Activated CD4-positive, alpha-beta T cell treated with anti-CD3 and anti-CD28 coated beads, Interleukin-2, amount 10 ng/mL, durations not matched to agents 7 days and 5 days (primary cell): ENCODE data around the gene SWSAP1. TPM values are rescaled to one million over a fixed set of nuclear protein-coding genes. Genes with fewer than 3 reads are reported as not detected.

ENCODE experiments used
- CTCF ChIA-PET: fragments of 350-600 bp; sonication (Branson Sonifier 250); formaldehyde crosslinking; loops from one replicate; lab custom pipeline; 2021; ENCODE audit warnings: antibody characterized with exemption; lab: Charles Lee
- POLR2A ChIA-PET: fragments of 350-600 bp; sonication (Branson Sonifier 250); formaldehyde crosslinking; loops from one replicate; lab custom pipeline; 2021; ENCODE audit warnings: antibody characterized with exemption; lab: Charles Lee
- DNase-seq: peaks from one replicate; pipeline ENCODE4 v3.0.0-alpha.2; 2020
- H3K27ac Mint-ChIP-seq: one replicate; pipeline ENCODE4 v1.8.0; 2021; ENCODE audit warnings: mild to moderate bottlenecking, moderate library complexity, mixed read lengths
- H3K27me3 Mint-ChIP-seq: one replicate; pipeline ENCODE4 v1.8.0; 2021; ENCODE audit warnings: mixed read lengths
- H3K36me3 Mint-ChIP-seq: one replicate; pipeline ENCODE4 v1.8.0; 2021; ENCODE audit warnings: low read depth, mixed read lengths
- H3K4me1 Mint-ChIP-seq: one replicate; pipeline ENCODE4 v1.8.0; 2021; ENCODE audit warnings: mixed read lengths
- H3K4me3 Mint-ChIP-seq: one replicate; pipeline ENCODE4 v1.8.0; 2021; ENCODE audit warnings: mild to moderate bottlenecking, moderate library complexity, mixed read lengths
- H3K9me3 Mint-ChIP-seq: one replicate; pipeline ENCODE4 v1.8.0; 2021; ENCODE audit warnings: mixed read lengths
- total RNA-seq, 2 experiments: library from RNA; stranded (reverse); gene quantifications; one replicate each; pipeline ENCODE4 v1.2.3, GENCODE V29; 2021

SWSAP1 gene
- total RNA-seq, 2 experiments from 2014 or later: 2.9 to 3.5 TPM

- POLR2A ChIA-PET: no interaction called here
- peaks cover 2% of the 10 kb centered on the region for H3K9me3 Mint-ChIP-seq
- H3K4me1 Mint-ChIP-seq: peaks cover 34% of the 10 kb centered on the region
- H3K27ac Mint-ChIP-seq: no peak overlapping the region
- H3K27me3 Mint-ChIP-seq: peaks cover 44% of the 10 kb centered on the region
- no peak overlapping the region for H3K4me3 Mint-ChIP-seq
- CTCF ChIA-PET: interaction anchor here (0.6 to 3.7 kb wide), 5 partner anchors 11 to 157 kb away, joined by 3 to 18 read pairs (median 6); partner anchors contain the start of genes ODAD3 and PRKCSH
- no peaks in the 10 kb centered on the region for H3K36me3 Mint-ChIP-seq
- DNase-seq: no peak
These were observed 49.3 kb downstream of the SWSAP1 start for GRCh38 chr19:11423791-11424181.

Other genes with a start within 250 kb of the SWSAP1 start
- 10 to 100 TPM; 80.4 to 97.3 TPM for gene SPC24, start 218.9 kb upstream of the SWSAP1 start, total RNA-seq
- gene KANK2, start 177.1 kb upstream of the SWSAP1 start, total RNA-seq: 1 to 10 TPM; 2.0 to 2.6 TPM
- gene ANGPTL8, start 135.0 kb upstream of the SWSAP1 start, total RNA-seq: not detected
- not detected for gene DOCK6, start 112.1 kb upstream of the SWSAP1 start, total RNA-seq
- gene TSPAN16, start 78.5 kb upstream of the SWSAP1 start, total RNA-seq: not detected
- gene RAB3D, start 35.0 kb upstream of the SWSAP1 start, total RNA-seq: 1 to 10 TPM; 3.2 to 3.6 TPM
- 10 to 100 TPM; 25.9 to 26.7 TPM for gene TMEM205, start 28.4 kb upstream of the SWSAP1 start, total RNA-seq
- 10 to 100 TPM; 18.0 to 20.5 TPM for gene CCDC159, start 28.1 kb upstream of the SWSAP1 start, total RNA-seq
- 1 to 10 TPM; 1.3 to 1.9 TPM for gene PLPPR2, start 19.2 kb upstream of the SWSAP1 start, total RNA-seq
- gene EPOR, start 9.6 kb downstream of the SWSAP1 start, total RNA-seq: 1 to 10 TPM; 5.4 to 5.8 TPM
- gene RGL3, start 44.6 kb downstream of the SWSAP1 start, total RNA-seq: not detected
- not detected for gene ODAD3, start 60.5 kb downstream of the SWSAP1 start, total RNA-seq
- gene PRKCSH, start 61.0 kb downstream of the SWSAP1 start, total RNA-seq: 100 to 1,000 TPM; 321 to 338 TPM
- under 1 TPM in 1 of 2 experiments, not detected in 1; 0.50 TPM for gene ELAVL3, start 106.4 kb downstream of the SWSAP1 start, total RNA-seq
- gene ZNF653, start 131.2 kb downstream of the SWSAP1 start, total RNA-seq: 10 to 100 TPM; 21.4 to 24.4 TPM
- 10 to 100 TPM; 21.6 to 28.8 TPM for gene ECSIT, start 154.5 kb downstream of the SWSAP1 start, total RNA-seq
- gene CNN1, start 164.2 kb downstream of the SWSAP1 start, total RNA-seq: not detected
- gene ELOF1, start 184.6 kb downstream of the SWSAP1 start, total RNA-seq: 10 to 100 TPM; 52.2 to 53.9 TPM
- gene ACP5, start 203.0 kb downstream of the SWSAP1 start, total RNA-seq: 10 to 100 TPM; 27.5 to 33.9 TPM
- 1 to 10 TPM; 4.6 to 4.7 TPM for gene ZNF627, start 222.8 kb downstream of the SWSAP1 start, total RNA-seq